Measurements from ENCODE around the gene SORL1-AS1.
A peak's percentile ranks its signal among the peaks of the same experiment; 100 is the strongest.
"Not testable (repeated sequence)": the region's sequence is repeated elsewhere in the genome, so short reads cannot be mapped to it uniquely, and the experiment has no call there.

Gene SORL1-AS1

DNA sequence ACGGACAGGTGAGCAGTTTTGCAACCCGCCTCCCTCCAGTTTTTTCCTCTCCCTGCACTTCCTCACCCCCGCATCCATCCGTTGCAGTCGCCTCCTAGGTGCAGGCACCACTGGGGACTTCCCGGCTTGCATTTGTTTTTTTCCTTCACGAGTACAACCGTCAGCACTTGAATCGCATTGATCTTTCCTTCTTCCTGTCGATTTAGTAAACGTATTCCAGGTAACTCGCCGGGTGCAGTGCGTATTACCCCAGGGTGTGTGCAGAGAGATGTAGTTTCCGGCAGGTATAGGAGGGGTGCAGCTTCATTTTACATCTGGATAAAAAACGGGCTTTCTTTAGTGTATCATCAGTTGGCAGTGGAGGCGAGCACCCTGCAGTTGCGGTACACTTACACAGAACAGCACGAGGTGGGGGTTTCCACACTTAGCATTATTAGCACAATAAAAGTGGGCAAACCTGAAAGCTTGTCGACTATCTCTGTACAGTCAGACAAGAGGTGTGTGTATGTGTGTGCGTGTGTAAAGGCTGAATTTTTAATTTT, at the start of gene SORL1-AS1:
Gene SORL1-AS1 (minus strand): TSS at position 359 of the 542 bp plus-strand sequence.
- no peak for DNase-seq

DNA sequence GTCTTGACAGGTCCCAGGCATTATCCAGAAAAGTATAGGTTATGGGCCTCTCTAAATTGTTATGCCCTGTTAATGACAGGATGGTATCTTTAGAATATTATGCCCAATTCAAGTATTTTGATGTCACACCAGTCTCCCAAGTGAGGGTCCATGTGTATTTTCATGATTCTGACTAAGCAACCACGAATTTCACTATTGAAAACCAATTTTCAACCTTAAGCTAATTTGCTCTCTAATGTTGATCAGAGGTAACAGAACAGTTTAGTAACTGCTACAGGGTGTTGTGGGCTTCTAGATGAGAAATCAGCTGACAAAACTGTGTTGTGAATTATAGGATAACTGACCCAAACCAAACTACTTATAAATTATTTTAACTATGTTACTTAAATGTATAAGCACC, 48.0 kb upstream of the SORL1-AS1 start:
- no peak for DNase-seq

DNA sequence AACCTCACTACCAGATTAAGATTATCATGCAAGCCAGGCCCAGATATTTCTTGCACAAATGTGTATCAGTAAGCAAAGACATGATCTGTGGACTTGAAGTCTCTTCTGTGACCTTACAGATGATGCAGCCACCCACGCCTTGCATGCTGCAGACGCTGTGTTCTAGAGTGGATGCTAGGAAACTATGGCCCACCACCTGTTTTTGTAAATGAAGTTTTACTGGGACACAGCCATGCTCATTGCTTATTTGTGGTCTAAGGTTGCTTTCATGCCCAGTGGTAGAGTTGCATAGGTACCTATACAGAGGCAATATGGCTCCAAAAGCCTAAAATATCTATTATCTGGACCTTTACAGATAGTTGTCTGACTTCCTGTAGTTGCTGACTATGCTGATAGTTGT, 47.5 kb upstream of the SORL1-AS1 start:
- no peak for DNase-seq

DNA sequence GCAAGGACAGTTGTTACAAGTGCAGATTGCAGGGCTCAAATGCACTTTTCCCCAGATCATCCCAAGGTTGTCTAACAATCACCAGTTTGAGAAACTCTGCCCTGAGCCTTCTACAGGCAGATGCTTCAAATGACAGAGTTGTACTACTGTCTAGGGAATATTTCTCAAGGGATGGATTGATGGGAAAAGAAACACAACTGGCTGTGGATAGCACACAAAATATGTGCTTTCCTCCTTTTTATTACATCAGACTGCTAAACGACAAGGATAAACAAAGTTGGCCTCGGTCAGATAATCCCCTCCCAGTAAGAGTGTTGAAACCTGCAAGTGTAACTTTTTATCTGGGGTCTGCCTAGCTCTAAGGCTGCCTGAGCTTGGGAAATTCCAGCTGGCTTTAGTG, 46.6 kb upstream of the SORL1-AS1 start:
- no peak for DNase-seq

DNA sequence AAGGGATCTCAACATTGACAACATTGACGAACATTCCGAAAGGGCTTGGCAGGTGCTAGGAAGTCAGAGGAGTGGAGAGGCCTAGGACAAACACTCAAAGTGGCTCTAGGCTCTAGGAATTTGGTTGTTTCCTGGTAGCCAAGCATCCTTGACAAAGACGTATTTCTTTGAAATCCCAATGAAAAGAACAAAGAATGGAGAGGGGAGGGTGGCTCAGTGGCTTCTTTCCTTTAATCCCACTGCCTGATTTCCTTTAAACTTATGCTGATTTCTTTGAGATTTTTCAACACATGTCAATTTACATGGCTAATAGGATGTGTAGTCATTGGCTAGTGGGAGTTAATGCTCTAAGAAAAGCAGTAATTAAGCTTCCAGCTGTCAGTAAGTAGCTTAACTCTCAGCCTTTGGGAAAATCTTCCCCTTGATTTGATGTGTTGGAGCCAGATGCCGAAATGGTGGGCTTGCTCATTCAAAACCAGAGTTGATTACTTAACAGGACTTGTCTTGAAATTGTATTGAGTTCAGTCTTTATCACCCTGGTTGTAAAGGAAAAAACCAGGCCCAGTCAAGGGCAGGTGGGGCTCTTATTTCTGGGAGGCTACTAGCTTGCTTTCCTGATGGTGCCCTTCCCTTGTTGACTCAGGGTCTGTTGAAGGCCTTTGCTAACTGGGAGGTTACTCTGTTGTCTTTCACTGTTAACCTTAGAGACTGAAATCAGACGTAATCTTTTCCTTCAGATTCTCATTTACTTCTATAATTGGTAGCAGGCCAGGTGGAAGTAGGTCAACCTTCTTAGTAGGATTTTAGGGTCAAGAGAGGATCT, 44.6 kb upstream of the SORL1-AS1 start:
- DNase-seq: no peak

DNA sequence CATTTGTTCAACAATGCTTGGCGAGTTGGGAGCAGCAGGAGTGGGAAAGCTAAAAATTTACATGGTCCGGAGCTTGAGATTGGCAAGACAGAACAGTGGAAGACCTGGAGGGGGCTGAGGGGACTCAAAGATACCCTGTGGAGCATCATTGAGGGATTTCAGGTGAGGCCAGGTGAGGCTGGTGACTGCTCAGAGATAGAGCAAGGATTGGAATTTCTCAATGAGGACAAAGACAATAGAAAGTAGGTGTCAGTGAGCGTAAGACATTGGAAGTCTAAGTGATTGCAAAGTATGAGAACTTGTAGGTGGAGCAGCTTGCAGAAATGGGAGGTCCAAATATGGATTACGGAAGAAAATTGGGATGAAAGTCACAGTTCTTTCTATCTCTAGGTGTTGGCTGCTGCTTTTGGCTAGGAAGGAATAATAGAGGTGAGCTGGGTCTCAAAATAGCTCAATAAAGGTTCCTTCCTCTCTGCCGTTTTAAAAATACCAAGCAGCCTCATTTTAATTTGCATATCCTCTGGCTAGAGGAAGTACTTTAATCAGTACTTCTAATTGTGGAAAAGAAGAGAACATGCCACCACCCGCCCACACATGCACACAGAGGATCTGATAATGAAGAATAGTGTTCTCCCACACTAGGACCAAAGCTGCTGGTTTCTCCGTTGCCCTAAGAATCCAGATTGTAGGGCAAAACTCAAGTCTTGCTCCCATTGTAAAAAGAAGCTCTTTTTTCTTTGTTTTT, 41.8 kb upstream of the SORL1-AS1 start:
- DNase-seq: no peak

DNA sequence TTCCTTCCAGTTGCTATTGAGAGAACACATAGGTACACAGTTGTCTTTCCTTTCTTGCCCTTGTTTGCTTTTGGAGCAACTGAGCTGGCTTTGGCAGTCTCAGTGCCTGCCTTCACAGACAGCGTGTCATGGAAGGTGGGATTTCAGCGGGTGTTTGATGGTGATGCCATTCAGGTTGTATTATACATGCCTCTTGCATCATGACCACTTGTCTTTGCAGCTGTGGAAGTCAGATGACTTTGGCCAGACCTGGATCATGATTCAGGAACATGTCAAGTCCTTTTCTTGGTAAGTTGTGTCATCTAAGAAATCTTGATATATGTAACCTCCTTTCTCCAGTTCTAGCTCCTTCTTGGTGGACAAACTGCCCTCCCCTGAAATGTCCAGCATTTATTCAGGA, 37.1 kb upstream of the SORL1-AS1 start:
- DNase-seq: no peak

DNA sequence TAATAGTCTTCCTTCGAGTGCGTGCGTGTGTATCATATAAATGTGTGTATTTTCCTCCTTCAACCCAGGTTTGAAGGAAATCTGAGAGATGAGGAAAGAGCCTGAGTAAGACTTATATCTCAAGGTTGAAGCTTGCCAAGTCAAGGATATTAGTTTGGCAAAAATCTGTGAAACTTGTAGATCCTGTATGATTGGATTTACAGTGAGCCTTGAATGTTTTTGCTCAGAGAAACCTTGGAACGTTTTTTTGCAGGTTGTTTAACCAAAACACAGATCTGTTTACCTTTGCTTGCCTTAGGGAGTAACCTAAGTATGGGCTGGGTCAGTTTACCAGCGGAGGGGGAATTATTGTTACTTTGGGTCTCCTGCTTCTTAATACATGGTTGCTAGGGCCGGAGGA, 35.9 kb upstream of the SORL1-AS1 start:
- no peak for DNase-seq

DNA sequence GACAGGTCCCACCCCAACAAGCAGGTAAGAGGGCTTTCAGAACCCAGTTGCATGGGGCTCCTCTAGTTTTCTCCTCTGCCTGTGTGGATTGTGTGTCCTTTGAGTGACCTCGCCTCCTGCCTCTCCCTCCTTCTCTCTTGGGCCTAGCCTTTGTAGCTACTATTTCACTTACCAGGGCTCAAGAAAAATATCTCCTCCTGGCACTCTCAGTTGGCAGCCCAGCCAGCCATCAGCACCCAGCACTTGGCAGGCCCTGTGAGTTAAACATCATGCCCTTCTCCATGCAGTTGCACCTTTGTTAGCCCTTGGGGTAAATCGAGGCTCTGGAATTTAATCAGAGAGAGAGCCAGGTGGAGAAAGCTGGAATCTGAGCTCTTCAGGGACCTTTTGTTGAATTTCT, 35.4 kb upstream of the SORL1-AS1 start:
- no peak for DNase-seq

DNA sequence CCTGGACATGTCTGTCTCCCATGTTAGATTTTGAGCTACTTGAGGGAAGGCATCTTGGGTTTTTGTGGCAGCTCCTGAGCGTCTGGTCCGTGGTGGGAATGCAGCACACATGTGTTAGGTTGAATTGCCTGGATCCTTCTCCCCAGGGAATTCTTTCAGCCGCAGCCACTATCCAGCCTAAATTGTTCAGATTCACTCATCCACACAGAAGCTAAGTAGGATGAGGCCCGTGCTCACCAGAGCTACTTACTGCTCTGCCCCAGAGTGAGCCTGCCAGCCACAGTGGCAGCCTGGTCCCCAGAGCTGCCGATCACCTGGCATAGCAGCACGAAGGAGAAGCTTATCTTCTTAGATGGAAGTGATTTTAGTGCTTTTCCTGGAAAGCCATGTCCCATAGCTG, 34.4 kb upstream of the SORL1-AS1 start:
- DNase-seq: peak; percentile 36 to 76

DNA sequence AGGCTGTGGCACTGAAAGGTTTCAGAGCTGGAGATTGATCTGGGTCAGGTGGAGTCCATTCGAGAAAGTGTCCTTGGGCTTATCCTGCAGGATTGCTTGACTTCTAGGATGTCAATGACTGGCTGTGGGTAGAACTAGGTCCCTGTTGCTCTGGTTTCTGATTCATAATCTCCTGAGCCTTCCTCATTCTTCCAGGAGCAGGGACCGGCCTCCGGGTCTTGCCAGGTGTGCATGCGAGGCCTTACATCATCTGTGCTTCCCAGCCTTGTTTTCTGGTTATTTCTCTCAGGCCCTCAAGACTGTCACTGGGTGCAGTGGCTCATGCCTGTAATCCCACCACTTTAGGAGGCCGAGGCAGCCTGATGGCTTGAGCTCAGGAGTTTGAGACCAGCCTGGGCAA, 33.3 kb upstream of the SORL1-AS1 start:
- no peak for DNase-seq

DNA sequence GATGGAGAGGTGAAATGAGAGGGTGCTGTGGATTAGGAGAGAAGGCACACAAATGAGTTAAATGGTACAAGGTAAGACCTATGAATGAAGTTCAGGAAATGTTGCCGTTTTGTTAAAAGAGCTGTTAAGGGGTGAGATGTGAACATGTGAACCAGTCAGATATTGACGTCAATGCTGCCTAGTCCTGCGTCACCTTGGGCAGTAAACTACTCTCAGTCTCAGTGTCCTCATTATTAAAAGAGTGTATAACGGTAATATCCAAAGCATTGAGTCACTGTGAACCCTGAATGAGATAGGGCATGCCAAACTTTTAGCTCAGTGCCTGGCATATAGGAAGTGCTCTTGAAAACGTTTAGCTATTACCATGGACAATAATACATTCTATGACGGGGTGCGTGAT, 32.4 kb upstream of the SORL1-AS1 start:
- DNase-seq: no peak

DNA sequence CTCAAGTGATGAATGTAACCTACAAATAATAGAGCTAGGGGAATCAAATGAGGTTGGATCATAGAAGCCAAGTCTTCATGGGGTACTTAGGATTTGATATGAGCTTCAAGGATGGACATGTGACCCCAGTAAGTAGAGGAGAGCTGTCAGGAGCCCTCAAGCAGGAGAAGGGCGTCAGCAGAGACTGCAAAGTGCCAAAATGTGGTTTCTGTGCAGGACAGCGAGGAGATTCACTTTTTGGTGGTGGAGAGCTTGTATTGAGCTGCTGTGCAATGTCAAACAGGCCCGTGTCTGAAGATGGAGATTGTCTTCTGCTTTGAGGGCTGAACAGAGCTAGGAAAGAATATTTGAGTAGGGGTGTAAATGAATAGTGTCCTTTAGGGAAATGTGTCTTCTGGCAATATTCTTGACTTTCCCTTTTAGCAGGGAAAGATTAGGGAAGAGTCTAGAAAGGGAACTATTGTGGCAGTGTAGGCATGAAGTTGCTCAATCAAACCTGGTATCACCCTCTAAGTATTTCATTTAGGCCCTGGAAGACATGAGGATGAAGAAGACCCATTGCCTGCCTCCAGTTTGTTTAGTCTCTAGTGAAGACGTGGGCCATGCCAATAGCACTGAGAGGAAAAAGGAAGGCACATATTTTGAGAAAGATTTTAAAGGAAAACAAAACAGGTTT, 31.2 kb upstream of the SORL1-AS1 start:
- no peak for DNase-seq

DNA sequence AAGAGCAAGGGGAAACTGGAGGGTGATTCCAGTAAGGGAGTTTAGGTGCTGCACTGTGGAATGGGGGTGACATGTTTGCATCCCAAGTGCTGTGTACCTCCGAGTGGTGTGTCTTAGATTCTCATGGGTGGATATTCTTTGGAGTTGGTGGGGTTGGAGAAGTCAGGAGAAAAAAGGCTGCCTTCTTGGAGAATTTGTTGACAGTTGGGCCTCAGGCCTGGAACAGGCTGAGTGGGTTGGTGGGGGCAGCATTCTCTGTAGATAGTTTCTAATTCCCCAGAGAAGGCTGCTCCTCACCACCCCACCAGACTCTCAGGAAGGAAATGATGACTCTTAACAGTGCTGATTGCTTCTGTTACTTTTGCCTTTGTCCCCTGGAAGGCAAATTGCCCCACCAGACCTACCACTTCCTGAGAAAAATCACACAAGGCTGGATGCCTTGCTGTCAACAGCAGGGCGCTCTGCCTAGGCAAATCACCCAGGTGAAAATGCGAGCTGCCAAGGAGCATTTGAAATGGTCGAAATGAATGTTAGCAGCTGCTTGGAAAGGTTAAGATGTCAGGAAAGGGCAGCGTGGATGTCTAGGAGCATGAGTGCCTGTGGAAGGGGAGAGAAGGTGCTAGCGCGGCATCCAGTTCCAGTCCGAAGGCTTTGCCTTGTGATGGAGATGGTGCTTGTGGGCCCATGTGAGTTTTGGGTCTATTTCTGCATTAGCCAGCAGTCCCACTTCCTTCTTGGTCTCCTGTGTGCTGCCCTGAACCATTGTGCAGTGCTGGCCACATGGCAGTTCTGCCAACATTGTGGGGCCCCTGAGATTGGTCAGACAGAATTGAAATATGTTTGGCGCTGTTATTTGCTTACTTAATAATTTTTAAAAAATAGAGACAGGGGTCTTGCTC, 29.7 kb upstream of the SORL1-AS1 start:
- DNase-seq: no peak

DNA sequence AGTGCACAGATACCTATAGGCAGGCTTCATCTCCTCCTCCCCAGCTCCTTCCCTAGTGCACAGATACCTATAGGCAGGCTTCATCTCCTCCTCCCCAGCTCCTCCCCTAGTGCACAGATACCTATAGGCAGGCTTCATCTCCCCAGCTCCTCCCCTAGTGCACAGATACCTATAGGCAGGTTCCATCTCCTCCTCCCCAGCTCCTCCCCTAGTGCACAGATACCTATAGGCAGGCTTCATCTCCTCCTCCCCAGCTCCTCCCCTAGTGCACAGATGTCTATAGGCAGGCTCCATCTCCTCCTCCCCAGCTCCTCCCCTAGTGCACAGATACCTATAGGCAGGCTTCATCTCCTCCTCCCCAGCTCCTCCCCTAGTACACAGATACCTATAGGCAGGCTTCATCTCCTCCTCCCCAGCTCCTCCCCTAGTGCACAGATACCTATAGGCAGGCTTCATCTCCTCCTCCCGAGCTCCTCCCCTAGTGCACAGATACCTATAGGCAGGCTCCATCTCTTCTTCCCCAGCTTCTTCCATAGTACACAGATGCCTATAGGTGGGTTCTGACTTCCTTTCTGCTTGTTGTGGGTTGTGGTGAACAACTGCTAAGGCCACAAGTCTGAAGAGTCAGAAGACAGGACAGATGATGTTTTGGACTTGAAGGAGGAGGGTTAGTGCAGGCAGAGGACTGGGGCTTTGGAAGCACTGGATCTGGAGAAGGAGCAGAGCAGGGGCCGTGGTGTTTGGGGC, 28.9 kb upstream of the SORL1-AS1 start:
- DNase-seq: not testable (repeated sequence)

DNA sequence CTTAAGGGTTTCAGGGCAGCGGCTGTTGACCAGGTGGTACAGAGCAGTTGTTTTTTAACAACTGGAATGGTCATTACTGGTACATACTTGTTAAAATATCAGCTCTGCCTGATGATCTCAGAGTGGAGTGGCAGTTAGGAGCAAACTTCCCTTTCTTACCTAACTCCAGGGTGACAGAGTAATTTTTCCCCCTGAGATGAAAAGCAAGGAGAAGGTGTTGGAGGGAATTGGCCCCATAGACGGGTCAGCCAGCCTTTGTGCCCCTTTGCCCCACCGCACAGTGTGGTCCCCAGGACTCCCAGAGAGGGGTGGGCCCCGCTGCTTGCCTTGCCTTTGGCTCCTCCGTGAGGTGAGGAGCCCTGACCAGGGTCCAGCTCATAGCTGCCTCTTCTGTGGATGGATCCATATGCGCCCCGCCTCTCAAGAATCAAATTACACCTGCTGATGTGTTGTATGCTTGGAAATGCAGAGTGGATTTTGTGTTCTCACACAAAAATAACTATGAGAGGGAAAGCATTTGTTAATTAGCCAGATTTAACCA, 27.0 kb upstream of the SORL1-AS1 start:
- DNase-seq: no peak

DNA sequence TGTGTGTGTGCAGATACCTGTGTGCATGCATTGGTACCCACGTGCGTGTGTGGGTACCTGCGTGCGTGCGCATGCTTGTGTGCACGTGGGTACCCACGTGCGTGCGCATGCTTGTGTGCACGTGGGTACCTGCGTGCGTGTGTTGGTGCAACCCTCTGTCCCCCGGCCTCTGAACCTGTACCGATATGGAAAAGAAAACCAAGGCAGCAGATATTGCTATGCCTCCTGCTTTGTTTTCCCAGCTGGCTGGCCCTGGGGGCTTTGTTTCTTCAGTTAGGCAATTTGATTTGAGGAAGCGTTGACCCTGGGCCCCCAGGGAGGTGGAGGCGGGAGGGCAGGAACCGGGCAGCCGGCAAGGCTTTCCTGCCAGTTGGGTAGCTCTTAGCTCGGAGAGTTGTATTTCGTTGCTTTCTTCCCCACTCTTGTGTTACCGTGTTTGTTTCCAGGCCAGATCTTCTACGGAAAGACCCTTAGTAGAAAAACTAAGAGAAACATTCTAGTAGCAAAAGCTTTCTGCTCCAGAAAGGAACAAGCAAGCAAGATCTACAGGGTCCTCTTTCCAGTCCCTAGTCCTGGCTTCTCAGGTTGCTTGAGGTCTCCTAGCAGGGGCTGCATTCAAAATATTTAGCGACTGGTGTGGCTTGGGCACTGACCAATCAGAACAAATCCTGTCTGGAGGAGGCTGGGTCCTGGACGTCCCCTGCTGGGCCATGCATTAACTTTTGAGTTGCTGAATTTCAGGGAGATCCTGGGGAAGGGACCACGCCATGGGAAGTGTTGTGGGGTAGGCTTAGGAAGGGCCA, 26.3 kb upstream of the SORL1-AS1 start:
- DNase-seq: no peak

DNA sequence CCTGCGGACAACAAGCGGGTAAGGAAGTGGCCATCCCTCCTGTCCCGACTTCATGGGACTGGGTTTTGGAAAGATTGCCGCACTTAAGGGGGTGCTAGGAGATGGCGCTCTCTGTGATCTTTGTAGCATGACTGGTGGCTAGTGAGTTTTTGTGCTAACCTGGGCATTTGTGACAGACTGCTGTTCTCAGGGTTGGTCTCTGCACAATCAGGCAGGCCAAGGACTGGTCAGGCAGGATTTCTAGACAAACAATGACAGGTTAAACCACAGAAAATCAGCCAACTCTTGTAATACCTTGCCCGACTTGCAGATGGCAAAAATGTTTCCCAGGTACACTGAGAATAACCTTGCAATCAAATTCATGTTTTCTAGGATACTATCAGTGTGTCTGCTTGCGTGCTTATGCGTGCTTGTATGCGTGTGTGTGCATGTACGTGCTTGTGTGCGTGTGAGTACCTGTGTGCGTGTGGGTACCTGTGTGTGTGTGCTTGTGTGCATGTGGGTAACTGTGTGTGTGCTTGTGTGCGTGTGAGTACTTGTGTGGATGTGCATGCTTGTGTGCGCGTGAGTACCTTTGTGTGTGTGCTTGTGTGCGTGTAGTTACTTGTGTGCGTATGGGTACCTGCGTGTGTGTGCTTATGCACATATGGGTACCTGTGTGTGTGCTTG, 25.6 kb upstream of the SORL1-AS1 start:
- DNase-seq: no peak

DNA sequence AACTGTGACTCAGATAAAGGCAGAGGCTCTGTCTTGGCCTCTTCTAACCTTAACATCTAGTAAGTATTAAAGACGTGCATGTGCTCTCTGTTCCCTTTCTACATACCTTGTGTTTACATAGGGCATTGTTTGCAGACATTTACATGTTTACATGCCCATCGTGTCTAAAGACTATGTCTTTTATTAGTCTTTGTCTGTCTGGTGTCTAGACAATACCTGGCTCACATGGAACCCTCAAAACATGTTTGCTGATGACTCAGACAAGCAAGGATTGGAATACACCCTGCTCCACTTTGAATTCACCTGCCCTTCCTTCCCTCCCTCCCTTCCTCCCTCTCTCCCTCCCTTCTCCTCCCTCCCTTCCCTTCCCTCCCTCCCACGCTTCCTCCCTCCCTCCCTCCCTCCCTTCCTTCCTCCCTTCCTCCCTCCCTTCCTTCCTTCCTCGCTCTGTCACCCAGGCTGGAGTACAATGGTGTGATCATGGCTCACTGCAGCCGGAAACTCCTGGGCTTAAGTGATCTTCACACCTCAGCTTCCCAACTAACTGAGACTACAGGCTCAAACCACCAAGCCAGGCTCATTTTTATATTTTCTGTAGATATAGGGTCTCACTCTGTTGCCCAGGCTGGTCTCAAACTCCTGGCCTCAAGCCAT, 23.7 kb upstream of the SORL1-AS1 start:
- no peak for DNase-seq

Measured in NCI-H187 (cell line).